GM23338 (cell line): ENCODE results near the gene EHD3. TPM values are rescaled to one million over a fixed set of nuclear protein-coding genes. Genes with fewer than 3 reads are reported as not detected.

Experiments
- ATAC-seq: fragments of 200-7000 bp; cut with Tn5 transposase; 3 replicates; pipeline ENCODE4 v1.9.1; 2020
- DNase-seq: peaks from one replicate; pipeline ENCODE4 v3.0.0-alpha.2; 2015; ENCODE audit warnings: low spot score
- H2AFZ ChIP-seq: fragments of 200-600 bp; sonication (generic); 2 replicates; pipeline ENCODE4 v1.8.0; 2016; ENCODE audit warnings: antibody characterized with exemption, mild to moderate bottlenecking, moderate library complexity
- H3F3A ChIP-seq: fragments of 200-600 bp; sonication (generic); replicated peaks from 2 replicates; pipeline ENCODE4 v1.8.0; 2017; ENCODE audit warnings: antibody characterized with exemption, mixed run types, low read depth
- H3K27ac ChIP-seq: fragments of 200-600 bp; sonication (generic); 2 replicates; pipeline ENCODE4 v1.6.1; 2016; ENCODE audit warnings: low read depth
- H3K27me3 ChIP-seq: fragments of 200-600 bp; sonication (generic); 2 replicates; pipeline ENCODE4 v1.8.0; 2016; ENCODE audit warnings: mild to moderate bottlenecking, mixed run types, moderate library complexity; ENCODE audit not compliant: insufficient read depth
- H3K36me3 ChIP-seq: fragments of 200-600 bp; sonication (generic); 2 replicates; pipeline ENCODE4 v1.8.0; 2016; ENCODE audit warnings: mild to moderate bottlenecking; ENCODE audit not compliant: insufficient read depth
- H3K4me1 ChIP-seq: fragments of 200-600 bp; sonication (generic); 2 replicates; pipeline ENCODE4 v1.8.0; 2016; ENCODE audit warnings: mild to moderate bottlenecking, moderate library complexity; ENCODE audit not compliant: insufficient read depth
- H3K4me2 ChIP-seq: fragments of 200-600 bp; sonication (generic); 2 replicates; pipeline ENCODE4 v1.7.1; 2017; ENCODE audit warnings: mixed run types
- H3K4me3 ChIP-seq: fragments of 200-600 bp; sonication (generic); 2 replicates; pipeline ENCODE4 v1.6.1; 2016; ENCODE audit warnings: mixed run types
- H3K79me2 ChIP-seq: fragments of 200-600 bp; sonication (generic); replicated peaks from 2 replicates; pipeline ENCODE4 v1.8.0; 2017; ENCODE audit warnings: mild to moderate bottlenecking; ENCODE audit not compliant: insufficient read depth
- H3K9me2 ChIP-seq: fragments of 200-600 bp; sonication (generic); 2 replicates; pipeline ENCODE4 v1.8.0; 2017; ENCODE audit not compliant: insufficient read depth
- H4K20me1 ChIP-seq: fragments of 200-600 bp; sonication (generic); replicated peaks from 2 replicates; pipeline ENCODE4 v1.8.0; 2017; ENCODE audit warnings: mild to moderate bottlenecking; ENCODE audit not compliant: insufficient read depth
- H3K27ac Mint-ChIP-seq: 2 replicates; pipeline ENCODE4 v1.8.0; 2020; ENCODE audit warnings: inconsistent platforms, mild to moderate bottlenecking, moderate library complexity, mixed read lengths
- H3K27me3 Mint-ChIP-seq: 3 replicates; pipeline ENCODE4 v1.8.0; 2022; ENCODE audit warnings: low read depth, mild to moderate bottlenecking, moderate library complexity, mixed read lengths, inconsistent platforms; ENCODE audit not compliant: insufficient read depth, poor library complexity
- H3K36me3 Mint-ChIP-seq: 3 replicates; pipeline ENCODE4 v1.8.0; 2021; ENCODE audit warnings: low read depth, mild to moderate bottlenecking, inconsistent platforms, moderate library complexity, mixed read lengths
- H3K4me1 Mint-ChIP-seq: 3 replicates; pipeline ENCODE4 v1.8.0; 2020; ENCODE audit warnings: mild to moderate bottlenecking, inconsistent platforms, mixed read lengths
- H3K4me3 Mint-ChIP-seq: 3 replicates; pipeline ENCODE4 v1.8.0; 2021; ENCODE audit warnings: moderate library complexity, mild to moderate bottlenecking, inconsistent platforms, mixed read lengths
- H3K9me3 Mint-ChIP-seq: 3 replicates; pipeline ENCODE4 v1.8.0; 2020; ENCODE audit warnings: moderate library complexity, mild to moderate bottlenecking, inconsistent platforms, mixed read lengths
- CREB1 ChIP-seq: fragments of 250-450 bp; sonication (Bioruptor Pico); IDR thresholded peaks from 2 replicates; pipeline ENCODE4 v1.5.0; 2020; ENCODE audit warnings: low read depth, mild to moderate bottlenecking, moderate library complexity
- EZH2 ChIP-seq: fragments of 200-600 bp; sonication (generic); IDR thresholded peaks from one replicate; pipeline ENCODE4 v1.8.0; 2017; ENCODE audit warnings: antibody characterized with exemption, mild to moderate bottlenecking, low read depth; ENCODE audit not compliant: unreplicated experiment
- EZH2phosphoT487 ChIP-seq: fragments of 200-600 bp; sonication (generic); IDR thresholded peaks from one replicate; pipeline ENCODE4 v1.8.1; 2018; ENCODE audit warnings: antibody characterized with exemption; ENCODE audit not compliant: unreplicated experiment
- JUNB ChIP-seq: IDR thresholded peaks from one replicate; pipeline ENCODE4 v1.6.1; 2016; ENCODE audit warnings: antibody characterized with exemption; ENCODE audit not compliant: unreplicated experiment
- NANOG ChIP-seq: IDR thresholded peaks from 2 replicates; pipeline ENCODE4 v1.6.1; 2016; ENCODE audit warnings: antibody characterized with exemption, borderline replicate concordance
- POLR2AphosphoS5 ChIP-seq: IDR thresholded peaks from 2 replicates; pipeline ENCODE4 v1.6.1; 2016; ENCODE audit warnings: antibody characterized with exemption, low read depth
- STAT1 ChIP-seq: IDR thresholded peaks from one replicate; pipeline ENCODE4 v1.6.1; 2016; ENCODE audit warnings: antibody characterized with exemption; ENCODE audit not compliant: unreplicated experiment
- ZNF114 ChIP-seq: fragments of 250-450 bp; sonication (Bioruptor Pico); IDR thresholded peaks from 2 replicates; pipeline ENCODE4 v1.5.0; 2020; ENCODE audit warnings: mild to moderate bottlenecking, moderate library complexity
- polyA plus RNA-seq: library from polyadenylated mRNA; unstranded; fragments of >200 nt; fragmentation: Nextera tagmentation; extraction: Ambion mirVana; gene quantifications from 2 replicates; pipeline ENCODE4 v1.2.1, GENCODE V29; 2016
- total RNA-seq: library from RNA; depleted of rRNA; stranded (reverse); fragments of >200 nt; shearing (Covaris generic); gene quantifications from 2 replicates; pipeline ENCODE4 v1.2.3, GENCODE V29; 2014
- TF ChIP-seq, protein P1 (sequence below): IDR thresholded peaks from one replicate; pipeline ENCODE4 v1.6.1; 2018; ENCODE audit warnings: antibody characterized with exemption; ENCODE audit not compliant: unreplicated experiment
- TF ChIP-seq, protein P2 (sequence below): fragments of 250-450 bp; sonication (Bioruptor Pico); IDR thresholded peaks from 2 replicates; pipeline ENCODE4 v1.5.0; 2020; ENCODE audit warnings: mild to moderate bottlenecking, moderate library complexity
- TF ChIP-seq, protein P3 (sequence below), 2 experiments: fragments of 200-600 bp in 1 of 2; sonication (generic) in 1 of 2; conservative IDR thresholded peaks; 2 replicates each; pipeline versions ENCODE4 v1.5.1 to v1.6.1; 2016 to 2017; ENCODE audit warnings: antibody characterized with exemption in 2 of 2, low read depth in 2 of 2, mild to moderate bottlenecking in 2 of 2, moderate library complexity in 1 of 2

Gene EHD3
- total and polyA plus RNA-seq, 2 experiments from 2014 or later: 3.3 to 12.6 TPM

DNA sequence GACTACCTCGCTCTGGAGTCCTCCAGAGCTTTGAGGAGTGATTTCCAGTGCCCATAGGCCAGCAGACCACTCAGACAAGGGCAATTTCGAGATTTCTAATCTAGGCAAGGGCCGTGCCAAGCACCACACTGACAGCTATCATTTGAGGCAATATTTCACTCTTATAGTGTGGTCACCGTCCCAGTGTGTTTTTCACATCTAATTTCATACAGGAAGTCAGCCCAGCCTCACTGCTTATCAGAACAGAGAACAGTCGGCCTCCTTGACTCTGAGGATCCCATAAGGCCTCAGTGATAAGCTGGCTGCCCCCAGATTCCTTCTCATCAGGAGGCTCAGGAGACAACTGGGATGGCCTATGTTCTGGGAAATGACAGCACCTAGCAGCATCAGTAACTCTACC lies 17.2 kb upstream of the EHD3 start:
- Histone ChIP-seq H3K4me3 (no peak overlapping the region), H3K36me3 (no peaks in the 10 kb centered on the region), H3K27me3 (no peaks in the 10 kb centered on the region), H3K4me2 (no peak overlapping the region), H3K4me1 (no peaks in the 10 kb centered on the region), H3K79me2 (no peaks in the 10 kb centered on the region), H2AFZ (no peak overlapping the region), H3K27ac (no peak overlapping the region), H3F3A (no peaks in the 10 kb centered on the region), H3K9me2 (no peaks in the 10 kb centered on the region), H4K20me1 (no peaks in the 10 kb centered on the region)
- H3K27ac Mint-ChIP-seq: no peak overlapping the region
- H3K27me3 Mint-ChIP-seq: peaks cover 2% of the 10 kb centered on the region
- H3K9me3 Mint-ChIP-seq: no peaks in the 10 kb centered on the region; the same call in 2 of the 3 replicates
- H3K4me1 Mint-ChIP-seq: peaks cover 4% of the 10 kb centered on the region
- ATAC-seq: no peak
- DNase-seq: no peak
- TF ChIP-seq NANOG (no peak), CREB1 (CRISPR knock-in tag) (no peak), EZH2phosphoT487 (no peak), STAT1 (no peak), JUNB (no peak), ZNF114 (CRISPR knock-in tag) (no peak), POLR2AphosphoS5 (no peak), EZH2 (no peak)
- TF ChIP-seq, protein P1, sequence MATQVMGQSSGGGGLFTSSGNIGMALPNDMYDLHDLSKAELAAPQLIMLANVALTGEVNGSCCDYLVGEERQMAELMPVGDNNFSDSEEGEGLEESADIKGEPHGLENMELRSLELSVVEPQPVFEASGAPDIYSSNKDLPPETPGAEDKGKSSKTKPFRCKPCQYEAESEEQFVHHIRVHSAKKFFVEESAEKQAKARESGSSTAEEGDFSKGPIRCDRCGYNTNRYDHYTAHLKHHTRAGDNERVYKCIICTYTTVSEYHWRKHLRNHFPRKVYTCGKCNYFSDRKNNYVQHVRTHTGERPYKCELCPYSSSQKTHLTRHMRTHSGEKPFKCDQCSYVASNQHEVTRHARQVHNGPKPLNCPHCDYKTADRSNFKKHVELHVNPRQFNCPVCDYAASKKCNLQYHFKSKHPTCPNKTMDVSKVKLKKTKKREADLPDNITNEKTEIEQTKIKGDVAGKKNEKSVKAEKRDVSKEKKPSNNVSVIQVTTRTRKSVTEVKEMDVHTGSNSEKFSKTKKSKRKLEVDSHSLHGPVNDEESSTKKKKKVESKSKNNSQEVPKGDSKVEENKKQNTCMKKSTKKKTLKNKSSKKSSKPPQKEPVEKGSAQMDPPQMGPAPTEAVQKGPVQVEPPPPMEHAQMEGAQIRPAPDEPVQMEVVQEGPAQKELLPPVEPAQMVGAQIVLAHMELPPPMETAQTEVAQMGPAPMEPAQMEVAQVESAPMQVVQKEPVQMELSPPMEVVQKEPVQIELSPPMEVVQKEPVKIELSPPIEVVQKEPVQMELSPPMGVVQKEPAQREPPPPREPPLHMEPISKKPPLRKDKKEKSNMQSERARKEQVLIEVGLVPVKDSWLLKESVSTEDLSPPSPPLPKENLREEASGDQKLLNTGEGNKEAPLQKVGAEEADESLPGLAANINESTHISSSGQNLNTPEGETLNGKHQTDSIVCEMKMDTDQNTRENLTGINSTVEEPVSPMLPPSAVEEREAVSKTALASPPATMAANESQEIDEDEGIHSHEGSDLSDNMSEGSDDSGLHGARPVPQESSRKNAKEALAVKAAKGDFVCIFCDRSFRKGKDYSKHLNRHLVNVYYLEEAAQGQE: no peak
- TF ChIP-seq, protein P2, sequence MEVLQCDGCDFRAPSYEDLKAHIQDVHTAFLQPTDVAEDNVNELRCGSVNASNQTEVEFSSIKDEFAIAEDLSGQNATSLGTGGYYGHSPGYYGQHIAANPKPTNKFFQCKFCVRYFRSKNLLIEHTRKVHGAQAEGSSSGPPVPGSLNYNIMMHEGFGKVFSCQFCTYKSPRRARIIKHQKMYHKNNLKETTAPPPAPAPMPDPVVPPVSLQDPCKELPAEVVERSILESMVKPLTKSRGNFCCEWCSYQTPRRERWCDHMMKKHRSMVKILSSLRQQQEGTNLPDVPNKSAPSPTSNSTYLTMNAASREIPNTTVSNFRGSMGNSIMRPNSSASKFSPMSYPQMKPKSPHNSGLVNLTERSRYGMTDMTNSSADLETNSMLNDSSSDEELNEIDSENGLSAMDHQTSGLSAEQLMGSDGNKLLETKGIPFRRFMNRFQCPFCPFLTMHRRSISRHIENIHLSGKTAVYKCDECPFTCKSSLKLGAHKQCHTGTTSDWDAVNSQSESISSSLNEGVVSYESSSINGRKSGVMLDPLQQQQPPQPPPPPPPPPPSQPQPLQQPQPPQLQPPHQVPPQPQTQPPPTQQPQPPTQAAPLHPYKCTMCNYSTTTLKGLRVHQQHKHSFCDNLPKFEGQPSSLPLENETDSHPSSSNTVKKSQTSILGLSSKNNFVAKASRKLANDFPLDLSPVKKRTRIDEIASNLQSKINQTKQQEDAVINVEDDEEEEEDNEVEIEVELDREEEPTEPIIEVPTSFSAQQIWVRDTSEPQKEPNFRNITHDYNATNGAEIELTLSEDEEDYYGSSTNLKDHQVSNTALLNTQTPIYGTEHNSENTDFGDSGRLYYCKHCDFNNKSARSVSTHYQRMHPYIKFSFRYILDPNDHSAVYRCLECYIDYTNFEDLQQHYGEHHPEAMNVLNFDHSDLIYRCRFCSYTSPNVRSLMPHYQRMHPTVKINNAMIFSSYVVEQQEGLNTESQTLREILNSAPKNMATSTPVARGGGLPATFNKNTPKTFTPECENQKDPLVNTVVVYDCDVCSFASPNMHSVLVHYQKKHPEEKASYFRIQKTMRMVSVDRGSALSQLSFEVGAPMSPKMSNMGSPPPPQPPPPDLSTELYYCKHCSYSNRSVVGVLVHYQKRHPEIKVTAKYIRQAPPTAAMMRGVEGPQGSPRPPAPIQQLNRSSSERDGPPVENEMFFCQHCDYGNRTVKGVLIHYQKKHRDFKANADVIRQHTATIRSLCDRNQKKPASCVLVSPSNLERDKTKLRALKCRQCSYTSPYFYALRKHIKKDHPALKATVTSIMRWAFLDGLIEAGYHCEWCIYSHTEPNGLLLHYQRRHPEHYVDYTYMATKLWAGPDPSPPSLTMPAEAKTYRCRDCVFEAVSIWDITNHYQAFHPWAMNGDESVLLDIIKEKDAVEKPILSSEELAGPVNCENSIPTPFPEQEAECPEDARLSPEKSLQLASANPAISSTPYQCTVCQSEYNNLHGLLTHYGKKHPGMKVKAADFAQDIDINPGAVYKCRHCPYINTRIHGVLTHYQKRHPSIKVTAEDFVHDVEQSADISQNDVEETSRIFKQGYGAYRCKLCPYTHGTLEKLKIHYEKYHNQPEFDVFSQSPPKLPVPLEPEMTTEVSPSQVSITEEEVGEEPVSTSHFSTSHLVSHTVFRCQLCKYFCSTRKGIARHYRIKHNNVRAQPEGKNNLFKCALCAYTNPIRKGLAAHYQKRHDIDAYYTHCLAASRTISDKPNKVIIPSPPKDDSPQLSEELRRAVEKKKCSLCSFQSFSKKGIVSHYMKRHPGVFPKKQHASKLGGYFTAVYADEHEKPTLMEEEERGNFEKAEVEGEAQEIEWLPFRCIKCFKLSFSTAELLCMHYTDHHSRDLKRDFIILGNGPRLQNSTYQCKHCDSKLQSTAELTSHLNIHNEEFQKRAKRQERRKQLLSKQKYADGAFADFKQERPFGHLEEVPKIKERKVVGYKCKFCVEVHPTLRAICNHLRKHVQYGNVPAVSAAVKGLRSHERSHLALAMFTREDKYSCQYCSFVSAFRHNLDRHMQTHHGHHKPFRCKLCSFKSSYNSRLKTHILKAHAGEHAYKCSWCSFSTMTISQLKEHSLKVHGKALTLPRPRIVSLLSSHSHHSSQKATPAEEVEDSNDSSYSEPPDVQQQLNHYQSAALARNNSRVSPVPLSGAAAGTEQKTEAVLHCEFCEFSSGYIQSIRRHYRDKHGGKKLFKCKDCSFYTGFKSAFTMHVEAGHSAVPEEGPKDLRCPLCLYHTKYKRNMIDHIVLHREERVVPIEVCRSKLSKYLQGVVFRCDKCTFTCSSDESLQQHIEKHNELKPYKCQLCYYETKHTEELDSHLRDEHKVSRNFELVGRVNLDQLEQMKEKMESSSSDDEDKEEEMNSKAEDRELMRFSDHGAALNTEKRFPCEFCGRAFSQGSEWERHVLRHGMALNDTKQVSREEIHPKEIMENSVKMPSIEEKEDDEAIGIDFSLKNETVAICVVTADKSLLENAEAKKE (CRISPR knock-in tag): no peak
- TF ChIP-seq, protein P3, sequence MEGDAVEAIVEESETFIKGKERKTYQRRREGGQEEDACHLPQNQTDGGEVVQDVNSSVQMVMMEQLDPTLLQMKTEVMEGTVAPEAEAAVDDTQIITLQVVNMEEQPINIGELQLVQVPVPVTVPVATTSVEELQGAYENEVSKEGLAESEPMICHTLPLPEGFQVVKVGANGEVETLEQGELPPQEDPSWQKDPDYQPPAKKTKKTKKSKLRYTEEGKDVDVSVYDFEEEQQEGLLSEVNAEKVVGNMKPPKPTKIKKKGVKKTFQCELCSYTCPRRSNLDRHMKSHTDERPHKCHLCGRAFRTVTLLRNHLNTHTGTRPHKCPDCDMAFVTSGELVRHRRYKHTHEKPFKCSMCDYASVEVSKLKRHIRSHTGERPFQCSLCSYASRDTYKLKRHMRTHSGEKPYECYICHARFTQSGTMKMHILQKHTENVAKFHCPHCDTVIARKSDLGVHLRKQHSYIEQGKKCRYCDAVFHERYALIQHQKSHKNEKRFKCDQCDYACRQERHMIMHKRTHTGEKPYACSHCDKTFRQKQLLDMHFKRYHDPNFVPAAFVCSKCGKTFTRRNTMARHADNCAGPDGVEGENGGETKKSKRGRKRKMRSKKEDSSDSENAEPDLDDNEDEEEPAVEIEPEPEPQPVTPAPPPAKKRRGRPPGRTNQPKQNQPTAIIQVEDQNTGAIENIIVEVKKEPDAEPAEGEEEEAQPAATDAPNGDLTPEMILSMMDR (conservative IDR thresholded peaks at IDR 0.05; ENCODE audit: low read depth in 2 of 2): no peak
- no peak overlapping the region for H3K4me3 Mint-ChIP-seq
- H3K36me3 Mint-ChIP-seq: no peaks in the 10 kb centered on the region
